HCT116 (cell line): Measurements from ENCODE around the gene PCBP3.

ENCODE experiments used
- CBX3 ChIP-seq: IDR thresholded peaks from 2 replicates; pipeline ENCODE4 v1.6.1; 2012; ENCODE audit warnings: low read depth
- POLR2A ChIP-seq: IDR thresholded peaks from 2 replicates; pipeline ENCODE4 v1.7.0; 2011; ENCODE audit warnings: borderline replicate concordance; ENCODE audit not compliant: insufficient read depth, insufficient read length; ENCODE audit errors: extremely low read depth
- POLR2AphosphoS5 ChIP-seq: IDR thresholded peaks from 2 replicates; pipeline ENCODE4 v1.6.1; 2011; ENCODE audit warnings: mild to moderate bottlenecking, low read depth, low read length, moderate library complexity
- TF ChIP-seq, protein P1 (sequence below): IDR thresholded peaks from 2 replicates; pipeline ENCODE4 v1.6.1; 2012; ENCODE audit warnings: low read depth
- TF ChIP-seq, protein P2 (sequence below): IDR thresholded peaks from 2 replicates; pipeline ENCODE4 v1.6.1; 2012
- TF ChIP-seq, protein P3 (sequence below), 3 experiments: fragments of 200-600 bp in 1 of 3; sonication (generic) in 1 of 3; IDR thresholded peaks in 2 of 3; conservative IDR thresholded peaks in 1 of 3; 2 replicates each; pipeline ENCODE4 v1.5.1; 2012 to 2017; ENCODE audit warnings: low read depth in 2 of 3, low read length in 2 of 3, antibody characterized with exemption in 1 of 3, borderline replicate concordance in 1 of 3, control low read depth in 1 of 3, mild to moderate bottlenecking in 1 of 3, mixed read lengths in 1 of 3, mixed run types in 1 of 3, moderate library complexity in 1 of 3; ENCODE audit not compliant: insufficient read depth in 1 of 3

DNA sequence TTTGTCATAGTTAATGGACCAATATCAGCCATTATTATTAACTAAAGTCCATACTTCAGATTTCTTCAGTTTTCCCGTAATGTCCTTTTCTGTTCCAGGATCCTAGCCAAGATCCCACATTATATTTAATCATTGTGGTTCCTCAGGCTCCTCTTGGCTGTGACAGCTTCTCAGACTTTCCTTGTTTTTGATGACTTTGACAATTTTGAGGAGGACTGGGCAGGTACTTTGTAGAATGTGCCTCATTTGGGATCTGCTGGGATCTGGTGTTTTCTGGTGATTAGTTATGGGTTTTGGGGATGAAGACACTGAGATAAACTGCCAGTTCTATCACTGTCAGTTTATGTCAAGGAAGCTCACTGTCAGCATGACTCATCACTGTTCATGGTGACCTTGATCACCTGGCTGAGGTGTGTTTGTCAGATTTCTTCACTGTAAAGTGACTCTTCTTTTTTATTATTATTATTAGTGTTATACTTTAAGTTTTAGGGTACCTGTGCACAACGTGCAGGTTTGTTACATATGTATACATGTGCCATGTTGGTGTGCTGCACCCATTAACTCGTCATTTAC lies 66.3 kb downstream of the PCBP3 start:
- no peak for TF ChIP-seq CBX3
- TF ChIP-seq POLR2A, result no peak
- TF ChIP-seq, protein P1, sequence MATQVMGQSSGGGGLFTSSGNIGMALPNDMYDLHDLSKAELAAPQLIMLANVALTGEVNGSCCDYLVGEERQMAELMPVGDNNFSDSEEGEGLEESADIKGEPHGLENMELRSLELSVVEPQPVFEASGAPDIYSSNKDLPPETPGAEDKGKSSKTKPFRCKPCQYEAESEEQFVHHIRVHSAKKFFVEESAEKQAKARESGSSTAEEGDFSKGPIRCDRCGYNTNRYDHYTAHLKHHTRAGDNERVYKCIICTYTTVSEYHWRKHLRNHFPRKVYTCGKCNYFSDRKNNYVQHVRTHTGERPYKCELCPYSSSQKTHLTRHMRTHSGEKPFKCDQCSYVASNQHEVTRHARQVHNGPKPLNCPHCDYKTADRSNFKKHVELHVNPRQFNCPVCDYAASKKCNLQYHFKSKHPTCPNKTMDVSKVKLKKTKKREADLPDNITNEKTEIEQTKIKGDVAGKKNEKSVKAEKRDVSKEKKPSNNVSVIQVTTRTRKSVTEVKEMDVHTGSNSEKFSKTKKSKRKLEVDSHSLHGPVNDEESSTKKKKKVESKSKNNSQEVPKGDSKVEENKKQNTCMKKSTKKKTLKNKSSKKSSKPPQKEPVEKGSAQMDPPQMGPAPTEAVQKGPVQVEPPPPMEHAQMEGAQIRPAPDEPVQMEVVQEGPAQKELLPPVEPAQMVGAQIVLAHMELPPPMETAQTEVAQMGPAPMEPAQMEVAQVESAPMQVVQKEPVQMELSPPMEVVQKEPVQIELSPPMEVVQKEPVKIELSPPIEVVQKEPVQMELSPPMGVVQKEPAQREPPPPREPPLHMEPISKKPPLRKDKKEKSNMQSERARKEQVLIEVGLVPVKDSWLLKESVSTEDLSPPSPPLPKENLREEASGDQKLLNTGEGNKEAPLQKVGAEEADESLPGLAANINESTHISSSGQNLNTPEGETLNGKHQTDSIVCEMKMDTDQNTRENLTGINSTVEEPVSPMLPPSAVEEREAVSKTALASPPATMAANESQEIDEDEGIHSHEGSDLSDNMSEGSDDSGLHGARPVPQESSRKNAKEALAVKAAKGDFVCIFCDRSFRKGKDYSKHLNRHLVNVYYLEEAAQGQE, result no peak
- TF ChIP-seq POLR2AphosphoS5, result no peak
- TF ChIP-seq, protein P2, sequence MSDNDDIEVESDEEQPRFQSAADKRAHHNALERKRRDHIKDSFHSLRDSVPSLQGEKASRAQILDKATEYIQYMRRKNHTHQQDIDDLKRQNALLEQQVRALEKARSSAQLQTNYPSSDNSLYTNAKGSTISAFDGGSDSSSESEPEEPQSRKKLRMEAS, result no peak
- TF ChIP-seq, protein P3, sequence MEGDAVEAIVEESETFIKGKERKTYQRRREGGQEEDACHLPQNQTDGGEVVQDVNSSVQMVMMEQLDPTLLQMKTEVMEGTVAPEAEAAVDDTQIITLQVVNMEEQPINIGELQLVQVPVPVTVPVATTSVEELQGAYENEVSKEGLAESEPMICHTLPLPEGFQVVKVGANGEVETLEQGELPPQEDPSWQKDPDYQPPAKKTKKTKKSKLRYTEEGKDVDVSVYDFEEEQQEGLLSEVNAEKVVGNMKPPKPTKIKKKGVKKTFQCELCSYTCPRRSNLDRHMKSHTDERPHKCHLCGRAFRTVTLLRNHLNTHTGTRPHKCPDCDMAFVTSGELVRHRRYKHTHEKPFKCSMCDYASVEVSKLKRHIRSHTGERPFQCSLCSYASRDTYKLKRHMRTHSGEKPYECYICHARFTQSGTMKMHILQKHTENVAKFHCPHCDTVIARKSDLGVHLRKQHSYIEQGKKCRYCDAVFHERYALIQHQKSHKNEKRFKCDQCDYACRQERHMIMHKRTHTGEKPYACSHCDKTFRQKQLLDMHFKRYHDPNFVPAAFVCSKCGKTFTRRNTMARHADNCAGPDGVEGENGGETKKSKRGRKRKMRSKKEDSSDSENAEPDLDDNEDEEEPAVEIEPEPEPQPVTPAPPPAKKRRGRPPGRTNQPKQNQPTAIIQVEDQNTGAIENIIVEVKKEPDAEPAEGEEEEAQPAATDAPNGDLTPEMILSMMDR (IDR thresholded peaks at IDR 0.05 in 2 of 3, conservative IDR thresholded peaks at IDR 0.05 in 1 of 3; ENCODE audit: borderline replicate concordance in 1 of 3, insufficient read depth in 1 of 3, low read depth in 2 of 3, low read length in 2 of 3), result no peak
